T47D (cell line): Measurements from ENCODE around the gene OPHN1.
"Not testable (repeated sequence)": the region's sequence is repeated elsewhere in the genome, so short reads cannot be mapped to it uniquely, and the experiment has no call there.

Source experiments
- DNase-seq, 2 experiments: peaks; one replicate each; pipeline versions ENCODE4 v3.0.0 to v3.0.0-alpha.2; 2011 to 2012; ENCODE audit warnings: low read depth in 1 of 2, low spot score in 1 of 2
- JUND ChIP-seq: IDR thresholded peaks from 2 replicates; pipeline ENCODE4 v1.6.1; 2012; ENCODE audit warnings: low read depth
- in situ Hi-C: cut with HindIII; loops from 2 replicates; pipeline ENCODE4 v1.10.0; 2016; ENCODE audit warnings: low sequenced_read_pairs, low pct_unique_long_range_greater_than_20kb

The OPHN1 gene

GRCh38 chrX:68376373-68376772 lies 56.9 kb downstream of the OPHN1 start:
- in situ Hi-C loops, result no loop called here
- no peak for DNase-seq
- TF ChIP-seq JUND, result no peak

DNA sequence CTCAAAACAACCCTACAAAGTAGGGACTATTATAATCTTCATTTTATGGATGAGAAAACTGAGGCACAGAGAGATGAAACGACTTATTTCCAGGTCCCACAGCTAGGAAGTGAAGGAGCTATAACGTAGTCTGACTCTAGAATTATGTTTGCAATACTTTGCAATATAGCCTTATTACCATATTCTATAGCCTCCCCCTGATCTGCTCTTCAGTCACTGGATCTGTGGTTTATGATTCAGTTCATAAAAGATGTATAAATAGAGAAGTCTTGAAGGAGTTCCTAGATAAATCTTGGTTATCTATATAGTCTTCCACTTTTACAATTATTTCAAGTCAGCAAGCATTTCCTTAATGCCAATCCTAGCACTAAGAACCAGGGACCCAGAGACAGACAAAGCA lies 57.5 kb downstream of the OPHN1 start:
- DNase-seq, result no peak
- TF ChIP-seq JUND, result no peak
- in situ Hi-C loops, result no loop called here

DNA sequence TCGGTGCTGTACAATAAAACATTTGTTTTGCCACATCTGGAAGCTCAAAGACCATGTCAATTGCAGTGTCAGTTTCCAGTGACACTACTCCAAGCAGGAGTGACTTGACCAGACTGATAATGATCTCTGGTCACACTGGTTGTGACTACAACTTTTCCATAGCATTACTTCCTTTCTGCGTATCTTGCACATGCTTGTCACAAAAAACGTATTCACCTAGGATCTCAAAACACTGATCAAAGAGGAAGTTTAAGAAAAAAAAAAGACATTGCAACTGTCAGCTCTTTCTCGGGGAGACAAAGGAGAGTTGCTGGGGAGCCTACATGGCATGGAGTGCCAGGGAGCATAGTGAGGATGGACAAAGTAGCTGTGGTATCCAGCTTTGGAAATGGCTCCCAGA lies 60.6 kb downstream of the OPHN1 start:
- in situ Hi-C loops, result no loop called here
- TF ChIP-seq JUND, result no peak
- DNase-seq, result no peak

GRCh38 chrX:68369559-68369958 lies 63.7 kb downstream of the OPHN1 start:
- in situ Hi-C loops, result no loop called here
- TF ChIP-seq JUND, result no peak
- no peak for DNase-seq

GRCh38 chrX:68365341-68365740 lies 68.0 kb downstream of the OPHN1 start:
- in situ Hi-C loops, result no loop called here
- DNase-seq, result no peak
- no peak for TF ChIP-seq JUND

GRCh38 chrX:68363984-68364383 lies 69.3 kb downstream of the OPHN1 start:
- in situ Hi-C loops, result no loop called here
- TF ChIP-seq JUND, result no peak
- peak in 1 of 2 experiments; percentile 47 for DNase-seq

DNA sequence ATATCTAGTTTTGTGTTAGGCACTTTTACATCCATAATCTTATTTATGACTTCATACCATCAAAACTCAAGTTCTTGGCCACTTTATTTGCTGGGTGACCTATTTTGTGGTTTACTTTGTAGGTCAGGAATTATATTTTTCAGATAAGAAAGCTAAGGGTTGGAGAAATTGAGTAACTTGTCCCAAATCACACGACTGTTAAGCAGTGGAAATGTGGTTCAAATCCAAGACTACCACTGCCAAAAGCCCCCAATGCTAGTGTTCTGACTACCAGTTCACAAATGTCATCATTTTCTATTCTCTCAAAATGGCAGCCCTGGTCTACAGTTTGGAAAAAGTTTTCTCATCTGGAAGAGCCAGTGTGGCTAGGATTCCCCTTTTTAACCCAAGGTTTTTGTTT lies 74.6 kb downstream of the OPHN1 start:
- TF ChIP-seq JUND, result no peak
- no peak for DNase-seq
- in situ Hi-C loops, result no loop called here

GRCh38 chrX:68355629-68355920 lies 77.7 kb downstream of the OPHN1 start:
- no peak for TF ChIP-seq JUND
- in situ Hi-C loops, result no loop called here
- DNase-seq, result peak in 1 of 2 experiments; percentile 4

- in situ Hi-C loops, result no loop called here
- TF ChIP-seq JUND, result no peak
- no peak for DNase-seq
Measured at GRCh38 chrX:68354879-68355628, 78.2 kb downstream of the OPHN1 start.

- in situ Hi-C loops, result no loop called here
- no peak for DNase-seq
- no peak for TF ChIP-seq JUND
Measured at GRCh38 chrX:68345025-68345424, 88.3 kb downstream of the OPHN1 start.

GRCh38 chrX:68343551-68343950 lies 89.7 kb downstream of the OPHN1 start:
- DNase-seq, result no peak
- in situ Hi-C loops, result no loop called here

DNA sequence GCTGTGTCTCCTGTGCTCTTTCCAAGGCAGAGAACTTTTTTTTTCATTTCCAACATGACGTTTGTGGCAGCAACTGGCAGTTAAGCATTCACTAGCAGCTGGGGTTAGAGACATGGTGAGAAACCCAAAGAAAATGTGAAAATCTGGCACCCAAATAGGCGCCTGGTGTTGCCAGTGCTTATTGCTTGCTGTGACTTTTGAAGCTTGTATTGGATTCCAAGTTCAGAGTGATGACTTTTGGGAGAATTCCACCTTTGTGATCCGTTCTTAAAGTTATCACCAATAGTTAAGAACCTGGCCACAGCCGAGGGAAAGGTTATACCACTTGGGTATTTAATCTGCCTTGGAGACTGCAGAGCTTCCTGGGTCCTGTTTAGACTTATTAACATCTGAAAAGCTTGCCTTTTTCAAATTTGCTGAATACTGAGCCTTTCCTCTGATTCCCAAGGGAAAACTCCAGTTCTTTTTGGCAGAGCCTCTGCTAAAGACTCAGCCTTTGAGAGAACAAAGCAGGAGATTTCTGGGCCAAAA lies 101.0 kb downstream of the OPHN1 start:
- DNase-seq, result no peak
- TF ChIP-seq JUND, result no peak
- in situ Hi-C loops, result no loop called here

More at GRCh38 chrX:68343551-68343950, 89.7 kb downstream of the OPHN1 start:
- TF ChIP-seq JUND, result no peak

GRCh38 chrX:68326841-68327240 lies 106.5 kb downstream of the OPHN1 start:
- in situ Hi-C loops, DNase-seq: not testable (repeated sequence)

- no peak for TF ChIP-seq JUND
- in situ Hi-C loops, result no loop called here
- DNase-seq, result no peak
Measured at GRCh38 chrX:68307769-68308168, 125.5 kb downstream of the OPHN1 start.
